ENCODE results near the gene MMP25.

MMP25 gene, protein sequence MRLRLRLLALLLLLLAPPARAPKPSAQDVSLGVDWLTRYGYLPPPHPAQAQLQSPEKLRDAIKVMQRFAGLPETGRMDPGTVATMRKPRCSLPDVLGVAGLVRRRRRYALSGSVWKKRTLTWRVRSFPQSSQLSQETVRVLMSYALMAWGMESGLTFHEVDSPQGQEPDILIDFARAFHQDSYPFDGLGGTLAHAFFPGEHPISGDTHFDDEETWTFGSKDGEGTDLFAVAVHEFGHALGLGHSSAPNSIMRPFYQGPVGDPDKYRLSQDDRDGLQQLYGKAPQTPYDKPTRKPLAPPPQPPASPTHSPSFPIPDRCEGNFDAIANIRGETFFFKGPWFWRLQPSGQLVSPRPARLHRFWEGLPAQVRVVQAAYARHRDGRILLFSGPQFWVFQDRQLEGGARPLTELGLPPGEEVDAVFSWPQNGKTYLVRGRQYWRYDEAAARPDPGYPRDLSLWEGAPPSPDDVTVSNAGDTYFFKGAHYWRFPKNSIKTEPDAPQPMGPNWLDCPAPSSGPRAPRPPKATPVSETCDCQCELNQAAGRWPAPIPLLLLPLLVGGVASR

DNA sequence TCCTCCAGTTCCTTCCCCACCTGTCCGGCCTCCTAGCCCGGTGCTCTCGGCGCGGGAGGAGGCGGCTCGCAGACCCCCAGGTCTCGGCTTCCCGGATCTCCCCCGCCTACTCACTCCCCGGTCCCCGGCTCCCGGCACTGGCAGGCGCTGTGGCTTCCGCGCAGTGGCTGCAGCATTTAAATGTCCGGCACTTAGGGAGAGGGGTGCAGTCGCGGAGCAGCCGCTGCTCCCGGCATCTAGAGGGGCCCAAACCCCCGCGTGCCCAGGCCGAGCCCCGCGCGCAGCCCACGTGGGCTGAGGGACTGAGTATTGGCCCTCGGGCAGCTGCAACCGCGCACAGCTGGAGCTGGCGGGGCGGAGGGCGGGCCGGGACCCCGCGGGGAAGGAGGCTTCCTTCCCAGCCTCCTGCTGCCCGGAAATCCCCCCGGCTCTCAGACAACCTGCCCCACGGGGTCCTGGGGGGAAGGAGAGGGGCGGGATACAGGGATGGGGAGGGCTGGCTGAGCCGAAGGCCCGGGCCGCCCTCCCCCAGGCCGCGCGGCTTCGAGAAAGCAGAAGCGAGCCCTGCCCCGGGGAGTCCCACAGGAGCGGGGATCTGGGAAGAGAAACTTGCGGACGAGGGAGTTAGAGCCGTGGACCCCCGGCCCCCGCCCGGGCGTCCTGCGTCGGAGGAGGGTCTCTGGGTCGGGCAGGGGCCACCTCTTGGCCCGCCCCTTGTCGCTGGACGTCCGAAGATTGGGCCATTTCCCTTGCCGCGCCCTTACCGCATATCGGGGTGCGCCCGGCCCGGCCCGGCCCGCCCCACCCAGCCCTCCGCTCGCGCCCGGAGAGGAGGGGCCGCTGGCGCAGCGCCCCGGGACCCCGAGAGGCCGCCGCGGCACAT is at the start of gene MMP25:
Gene MMP25, plus strand, starts transcription at position 804 of the 883 bp plus-strand sequence. CDS start 357 bp downstream, outside the sequence.
- Histone ChIP-seq H3K36me3 (ENCODE audit: control insufficient read depth, insufficient read depth, low read length) (no peaks in the 10 kb centered on the region), H3K9ac (ENCODE audit: low read depth, low read length) (peak within 1 kb of the TSS; percentile 26; the same call in 1 of the 2 replicates), H3K4me3 (ENCODE audit: low read depth, low read length) (peak within 1 kb of the TSS; percentile 75), H3K27ac (ENCODE audit: low read depth, low read length) (peak within 1 kb of the TSS; percentile 78), H3K27me3 (ENCODE audit: control insufficient read depth, insufficient read depth, low read length) (peaks cover 33% of the 10 kb centered on the region), H3K4me1 (ENCODE audit: control insufficient read depth, insufficient read depth, low read length) (no peaks in the 10 kb centered on the region), H3K9me3 (ENCODE audit: control insufficient read depth, insufficient read depth, low read length) (no peaks in the 10 kb centered on the region)

DNA sequence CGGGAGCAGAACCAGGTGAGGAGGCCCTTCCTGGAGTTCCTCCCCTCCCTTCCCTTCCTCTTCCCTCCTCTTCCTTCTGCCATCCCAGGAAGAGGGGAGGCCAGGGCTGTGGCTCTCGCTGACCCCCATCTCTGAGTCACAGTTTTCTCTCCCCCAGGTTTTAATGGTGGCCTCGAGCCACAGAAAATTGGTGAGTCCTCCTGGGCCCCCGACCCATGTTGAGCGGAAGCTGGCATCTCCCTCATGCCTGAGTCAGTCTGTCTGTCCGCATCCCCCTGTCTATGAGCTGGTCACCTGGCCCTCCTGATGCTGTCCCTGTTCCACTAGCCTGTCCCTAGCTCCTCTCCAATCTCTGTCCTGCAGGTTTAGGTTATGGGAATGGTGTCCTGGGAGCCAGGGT is 46.4 kb upstream of the MMP25 start:
- H3K4me1 ChIP-seq (ENCODE audit: control insufficient read depth, insufficient read depth, low read length), result peaks cover 5% of the 10 kb centered on the region; the same call in 1 of the 2 replicates
- no peak overlapping the region for H3K27ac ChIP-seq (ENCODE audit: low read depth, low read length)
- no peaks in the 10 kb centered on the region for H3K9me3 ChIP-seq (ENCODE audit: control insufficient read depth, insufficient read depth, low read length)
- no peak overlapping the region for H3K4me3 ChIP-seq (ENCODE audit: low read depth, low read length)
- H3K36me3 ChIP-seq (ENCODE audit: control insufficient read depth, insufficient read depth, low read length), result no peaks in the 10 kb centered on the region
- no peaks in the 10 kb centered on the region for H3K27me3 ChIP-seq (ENCODE audit: control insufficient read depth, insufficient read depth, low read length)
- no peak overlapping the region for H3K9ac ChIP-seq (ENCODE audit: low read depth, low read length)

DNA sequence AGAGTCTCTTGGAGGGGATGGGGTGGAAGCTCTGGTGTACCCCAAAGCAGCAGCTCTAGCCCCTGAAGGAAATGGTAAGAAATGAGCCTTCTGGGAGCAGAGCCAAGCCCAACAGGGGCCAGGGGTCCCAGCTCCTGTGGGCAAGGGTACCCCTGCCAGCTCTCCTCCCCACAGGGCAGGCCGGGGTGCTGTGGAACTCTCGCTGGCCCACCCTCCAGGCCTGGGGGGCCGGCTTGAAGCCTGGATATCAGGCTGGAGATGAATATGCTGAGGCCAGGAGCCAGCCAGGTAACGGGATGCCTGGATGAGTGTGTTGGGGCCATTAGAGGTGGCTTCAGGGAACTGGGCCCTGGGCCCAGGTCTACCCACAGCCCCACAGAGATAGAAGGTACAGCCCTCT is 45.8 kb upstream of the MMP25 start:
- H3K4me1 ChIP-seq (ENCODE audit: control insufficient read depth, insufficient read depth, low read length), result peaks cover 5% of the 10 kb centered on the region; the same call in 1 of the 2 replicates

DNA sequence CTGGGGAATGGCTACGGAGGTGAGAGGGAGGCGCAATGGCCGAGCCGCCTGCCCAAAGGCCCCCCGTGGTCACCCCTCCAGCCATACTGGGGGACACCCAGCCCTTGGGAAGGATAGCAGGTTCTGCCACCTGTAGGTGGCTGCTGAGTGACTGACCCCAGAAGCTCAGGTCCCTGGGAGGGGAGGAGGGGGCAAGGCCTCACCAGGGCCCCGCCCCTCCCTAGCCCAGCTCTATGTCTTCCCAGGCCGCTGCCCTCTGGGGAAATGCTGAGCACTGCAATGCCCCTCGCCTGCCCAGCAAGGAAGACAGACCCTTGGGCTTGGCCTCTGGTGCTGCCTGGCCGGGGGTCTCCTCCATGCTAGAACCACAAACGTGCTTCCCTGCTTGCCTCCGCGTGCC is 45.0 kb upstream of the MMP25 start:
- no peaks in the 10 kb centered on the region for H3K36me3 ChIP-seq (ENCODE audit: control insufficient read depth, insufficient read depth, low read length)
- H3K27me3 ChIP-seq (ENCODE audit: control insufficient read depth, insufficient read depth, low read length), result no peaks in the 10 kb centered on the region
- H3K27ac ChIP-seq (ENCODE audit: low read depth, low read length), result no peak overlapping the region
- peaks cover 12% of the 10 kb centered on the region for H3K4me1 ChIP-seq (ENCODE audit: control insufficient read depth, insufficient read depth, low read length)
- no peak overlapping the region for H3K4me3 ChIP-seq (ENCODE audit: low read depth, low read length)
- H3K9me3 ChIP-seq (ENCODE audit: control insufficient read depth, insufficient read depth, low read length), result no peaks in the 10 kb centered on the region
- no peak overlapping the region for H3K9ac ChIP-seq (ENCODE audit: low read depth, low read length)

More for the DNA sequence above, 45.8 kb upstream of the MMP25 start:
- no peak overlapping the region for H3K27ac ChIP-seq (ENCODE audit: low read depth, low read length)
- H3K27me3 ChIP-seq (ENCODE audit: control insufficient read depth, insufficient read depth, low read length), result no peaks in the 10 kb centered on the region
- H3K9ac ChIP-seq (ENCODE audit: low read depth, low read length), result no peak overlapping the region
- H3K36me3 ChIP-seq (ENCODE audit: control insufficient read depth, insufficient read depth, low read length), result no peaks in the 10 kb centered on the region
- no peaks in the 10 kb centered on the region for H3K9me3 ChIP-seq (ENCODE audit: control insufficient read depth, insufficient read depth, low read length)
- H3K4me3 ChIP-seq (ENCODE audit: low read depth, low read length), result no peak overlapping the region

DNA sequence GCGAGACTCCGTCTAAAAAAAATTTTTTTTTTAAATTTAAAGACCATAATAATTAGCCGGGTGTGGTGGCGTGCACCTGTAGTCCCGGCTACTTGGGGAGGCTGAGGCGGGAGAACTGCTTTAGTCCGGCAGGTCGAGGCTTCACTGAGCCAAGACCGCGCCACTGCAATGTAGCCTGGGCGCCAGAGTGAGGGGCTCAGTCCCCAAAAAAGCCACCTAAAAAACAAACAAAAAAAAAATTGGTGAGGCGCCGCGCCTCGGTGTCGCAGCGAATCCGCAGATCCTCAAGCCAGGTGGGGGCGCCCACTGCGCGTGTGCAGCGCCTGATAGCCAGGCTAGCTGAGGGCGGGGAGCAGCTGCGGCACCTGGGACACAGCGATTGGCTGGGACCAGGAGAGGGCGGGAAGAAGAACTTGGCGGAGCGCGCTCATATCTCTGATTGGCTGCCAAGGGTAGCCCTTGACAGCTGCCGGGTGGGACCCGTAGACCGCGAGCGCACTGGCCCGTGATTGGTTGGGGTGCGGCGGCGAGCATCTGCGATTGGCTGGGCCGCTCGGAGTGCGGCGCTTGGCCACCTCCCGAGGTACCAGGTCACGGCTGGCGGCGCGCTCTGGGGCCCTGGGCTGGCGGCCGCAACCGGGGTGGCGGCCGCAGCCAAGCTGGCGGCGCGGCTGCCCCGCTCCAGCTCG is 42.6 kb upstream of the MMP25 start:
- Histone ChIP-seq H3K27ac (ENCODE audit: low read depth, low read length) (no peak overlapping the region), H3K9me3 (ENCODE audit: control insufficient read depth, insufficient read depth, low read length) (no peaks in the 10 kb centered on the region), H3K4me1 (ENCODE audit: control insufficient read depth, insufficient read depth, low read length) (peaks cover 28% of the 10 kb centered on the region), H3K4me3 (ENCODE audit: low read depth, low read length) (no peak overlapping the region; the same call in 1 of the 2 replicates), H3K9ac (ENCODE audit: low read depth, low read length) (no peak overlapping the region), H3K36me3 (ENCODE audit: control insufficient read depth, insufficient read depth, low read length) (no peaks in the 10 kb centered on the region; the same call in 1 of the 2 replicates), H3K27me3 (ENCODE audit: control insufficient read depth, insufficient read depth, low read length) (no peaks in the 10 kb centered on the region)

DNA sequence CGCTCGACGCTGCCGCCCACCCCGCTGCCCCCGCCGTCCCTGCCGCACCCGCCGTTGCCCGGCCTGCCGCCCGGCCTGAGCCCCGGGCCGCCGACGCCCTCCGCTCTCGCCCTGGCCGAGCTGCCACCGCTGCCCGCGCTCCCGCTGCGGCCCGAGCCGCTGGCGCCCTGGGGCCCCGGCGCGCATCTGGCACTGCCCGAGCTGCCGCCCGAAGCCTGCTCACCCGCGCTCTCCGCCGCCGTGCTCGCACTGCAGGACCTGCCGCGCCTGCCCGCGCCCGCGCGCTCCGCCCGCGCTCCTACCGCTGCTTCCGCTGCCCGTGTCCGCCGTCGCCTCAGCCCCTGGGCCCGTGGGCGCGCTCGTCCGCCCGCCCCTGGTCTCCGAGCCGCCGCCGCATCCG is 42.0 kb upstream of the MMP25 start:
- Histone ChIP-seq H3K36me3 (ENCODE audit: control insufficient read depth, insufficient read depth, low read length) (no peaks in the 10 kb centered on the region; the same call in 1 of the 2 replicates), H3K27me3 (ENCODE audit: control insufficient read depth, insufficient read depth, low read length) (no peaks in the 10 kb centered on the region), H3K9me3 (ENCODE audit: control insufficient read depth, insufficient read depth, low read length) (no peaks in the 10 kb centered on the region), H3K4me3 (ENCODE audit: low read depth, low read length) (peak overlapping the region; percentile 47; the same call in 1 of the 2 replicates), H3K9ac (ENCODE audit: low read depth, low read length) (no peak overlapping the region), H3K4me1 (ENCODE audit: control insufficient read depth, insufficient read depth, low read length) (peaks cover 34% of the 10 kb centered on the region), H3K27ac (ENCODE audit: low read depth, low read length) (no peak overlapping the region)

DNA sequence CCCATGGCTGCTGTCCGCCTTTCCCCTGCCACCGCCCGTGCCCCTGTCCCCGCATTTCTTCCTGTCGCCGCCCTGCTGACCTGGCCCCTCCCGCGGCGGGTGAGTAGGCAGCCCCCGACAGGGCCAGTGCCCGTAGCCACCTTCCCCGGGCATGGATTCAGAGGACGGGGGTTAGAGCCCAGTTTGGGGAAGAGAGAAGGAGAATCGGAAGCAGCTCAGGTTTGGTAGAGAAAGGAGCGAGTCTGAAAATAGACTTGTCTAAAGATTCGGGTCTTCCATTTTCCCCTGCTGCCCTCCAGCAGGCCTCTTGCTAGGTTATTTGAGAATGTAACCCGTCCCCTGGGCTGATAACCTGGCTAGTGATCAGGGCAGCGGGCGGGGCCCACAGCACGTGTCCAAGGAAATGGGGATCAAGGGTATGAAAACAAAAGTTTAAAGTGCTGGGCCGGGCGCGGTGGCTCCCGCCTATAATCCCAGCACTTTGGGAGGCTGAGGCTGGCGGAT is 41.5 kb upstream of the MMP25 start:
- no peaks in the 10 kb centered on the region for H3K27me3 ChIP-seq (ENCODE audit: control insufficient read depth, insufficient read depth, low read length)
- no peaks in the 10 kb centered on the region for H3K9me3 ChIP-seq (ENCODE audit: control insufficient read depth, insufficient read depth, low read length)
- H3K4me1 ChIP-seq (ENCODE audit: control insufficient read depth, insufficient read depth, low read length), result peaks cover 39% of the 10 kb centered on the region
- H3K36me3 ChIP-seq (ENCODE audit: control insufficient read depth, insufficient read depth, low read length), result no peaks in the 10 kb centered on the region; the same call in 1 of the 2 replicates
- H3K9ac ChIP-seq (ENCODE audit: low read depth, low read length), result no peak overlapping the region
- peak overlapping the region; percentile 71 for H3K27ac ChIP-seq (ENCODE audit: low read depth, low read length)
- H3K4me3 ChIP-seq (ENCODE audit: low read depth, low read length), result peak overlapping the region; percentile 56

DNA sequence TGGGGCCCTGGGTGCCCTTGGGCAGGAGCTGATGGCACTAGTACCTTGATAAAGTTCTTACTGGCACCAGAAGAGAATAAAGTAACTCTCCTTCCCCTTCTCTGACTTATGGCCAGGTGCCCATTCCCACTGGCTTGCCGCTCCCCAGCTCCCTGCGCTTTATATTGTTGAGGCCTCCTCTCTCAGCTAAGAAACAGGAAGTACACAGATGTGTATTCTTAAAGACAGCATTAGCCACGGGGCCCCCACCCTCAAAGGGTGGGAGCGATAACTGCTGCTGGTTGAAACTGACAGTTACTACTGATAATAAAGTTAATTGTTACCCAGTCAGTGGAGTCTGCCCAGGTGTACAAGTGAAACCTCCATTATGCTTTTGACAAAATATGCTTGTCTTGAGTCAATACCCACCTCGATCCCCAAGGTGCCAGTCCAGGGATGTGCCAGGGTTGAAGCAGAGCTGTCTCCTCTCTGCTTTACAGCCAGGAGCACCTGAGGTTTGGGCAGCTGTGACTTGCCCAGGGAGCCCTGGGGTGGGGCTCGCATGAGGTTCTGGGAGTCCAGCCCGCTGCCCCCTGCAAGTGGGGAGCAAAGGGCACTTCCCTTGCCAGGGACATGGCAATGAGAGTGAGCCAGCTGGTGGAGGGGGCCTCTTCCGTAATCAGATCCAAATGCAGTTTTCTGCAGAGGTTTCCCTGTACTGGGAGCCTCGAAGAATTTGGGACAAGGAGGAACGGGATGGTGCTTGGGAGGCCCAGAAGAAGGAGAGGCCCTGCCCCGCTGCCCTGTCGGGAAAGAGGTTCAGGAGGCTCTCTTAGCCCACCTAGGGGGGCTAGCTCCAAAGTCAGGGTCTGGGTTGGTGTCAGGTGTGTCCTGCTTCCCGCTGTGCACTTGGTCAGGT is 39.1 kb upstream of the MMP25 start:
- peak overlapping the region; percentile 81 for H3K9ac ChIP-seq (ENCODE audit: low read depth, low read length)
- H3K27me3 ChIP-seq (ENCODE audit: control insufficient read depth, insufficient read depth, low read length), result 0 out of 2 replicates have a peak, but pooled peaks cover 7% of the 10 kb centered on the region
- H3K27ac ChIP-seq (ENCODE audit: low read depth, low read length), result peak overlapping the region; percentile 98
- H3K36me3 ChIP-seq (ENCODE audit: control insufficient read depth, insufficient read depth, low read length), result no peaks in the 10 kb centered on the region; the same call in 1 of the 2 replicates
- H3K9me3 ChIP-seq (ENCODE audit: control insufficient read depth, insufficient read depth, low read length), result no peaks in the 10 kb centered on the region
- peaks cover 56% of the 10 kb centered on the region for H3K4me1 ChIP-seq (ENCODE audit: control insufficient read depth, insufficient read depth, low read length)
- peak overlapping the region; percentile 56 for H3K4me3 ChIP-seq (ENCODE audit: low read depth, low read length)

DNA sequence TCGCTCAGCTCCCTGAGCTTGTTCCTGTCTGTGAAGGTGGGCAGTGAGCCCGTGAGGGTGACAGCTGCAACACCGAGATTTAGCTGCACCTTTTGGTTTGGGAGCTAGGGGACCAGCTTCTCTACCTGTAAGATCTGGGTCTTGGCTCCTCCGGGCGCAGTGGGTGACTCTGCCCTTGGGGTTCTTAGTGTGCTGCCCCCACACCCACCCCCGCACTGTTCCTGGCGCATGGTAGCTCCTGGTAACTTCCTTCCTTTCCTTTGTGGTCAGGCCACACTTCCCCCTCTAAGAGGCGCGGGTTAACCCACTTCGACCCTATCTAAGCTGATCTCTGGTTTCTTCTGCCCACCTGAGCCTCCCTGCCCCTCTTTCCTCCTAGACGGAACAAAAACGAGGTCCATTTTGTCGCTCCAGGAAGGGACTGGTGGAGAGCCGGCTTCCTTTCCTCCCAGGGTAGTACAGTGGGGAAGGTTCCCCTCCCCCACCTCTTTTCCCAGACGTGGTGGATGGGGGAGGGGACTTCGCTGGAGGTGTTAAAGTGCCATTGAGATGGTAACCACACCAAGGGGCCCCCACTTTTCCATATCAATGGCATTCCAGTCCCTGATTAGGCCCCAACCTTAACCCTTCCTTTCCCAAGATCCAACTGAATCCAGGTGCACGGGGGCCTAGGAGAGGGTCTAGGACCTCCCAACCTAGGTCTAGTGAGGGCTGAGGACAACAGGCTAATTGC is 38.2 kb upstream of the MMP25 start:
- Histone ChIP-seq H3K9ac (ENCODE audit: low read depth, low read length) (peak overlapping the region; percentile 81), H3K9me3 (ENCODE audit: control insufficient read depth, insufficient read depth, low read length) (no peaks in the 10 kb centered on the region), H3K27me3 (ENCODE audit: control insufficient read depth, insufficient read depth, low read length) (0 out of 2 replicates have a peak, but pooled peaks cover 7% of the 10 kb centered on the region), H3K27ac (ENCODE audit: low read depth, low read length) (peak overlapping the region; percentile 98), H3K36me3 (ENCODE audit: control insufficient read depth, insufficient read depth, low read length) (no peaks in the 10 kb centered on the region; the same call in 1 of the 2 replicates), H3K4me1 (ENCODE audit: control insufficient read depth, insufficient read depth, low read length) (peaks cover 62% of the 10 kb centered on the region), H3K4me3 (ENCODE audit: low read depth, low read length) (peak overlapping the region; percentile 56)
